ENCODE results near the gene FHAD1. TPM values are rescaled to one million over a fixed set of nuclear protein-coding genes. Genes with fewer than 3 reads are reported as not detected.

The FHAD1 gene
- total RNA-seq, 1 donor from 2014 or later, result not detected

- Mint-ChIP-seq H3K36me3 (ENCODE audit: unreplicated experiment) (no peaks in the 10 kb centered on the region), H3K27ac (ENCODE audit: unreplicated experiment) (no peak overlapping the region), H3K27me3 (ENCODE audit: unreplicated experiment) (peaks cover 14% of the 10 kb centered on the region), H3K4me3 (ENCODE audit: unreplicated experiment) (no peak overlapping the region), H3K9me3 (ENCODE audit: unreplicated experiment) (no peaks in the 10 kb centered on the region), H3K4me1 (ENCODE audit: unreplicated experiment) (peaks cover 18% of the 10 kb centered on the region)
- DNase-seq (ENCODE audit: extremely low spot score, unreplicated experiment), result no peak
- TF ChIP-seq CTCF (IDR thresholded peaks at IDR 0.05), result no peak
These were observed 40.3 kb downstream of the FHAD1 start for GRCh38 chr1:15287035-15287979.

GRCh38 chr1:15288173-15288926 is 41.3 kb downstream of the FHAD1 start:
- Mint-ChIP-seq H3K36me3 (ENCODE audit: unreplicated experiment) (no peaks in the 10 kb centered on the region), H3K27ac (ENCODE audit: unreplicated experiment) (no peak overlapping the region), H3K27me3 (ENCODE audit: unreplicated experiment) (peaks cover 14% of the 10 kb centered on the region), H3K4me3 (ENCODE audit: unreplicated experiment) (no peak overlapping the region), H3K4me1 (ENCODE audit: unreplicated experiment) (peaks cover 13% of the 10 kb centered on the region), H3K9me3 (ENCODE audit: unreplicated experiment) (no peaks in the 10 kb centered on the region)
- DNase-seq (ENCODE audit: extremely low spot score, unreplicated experiment), result no peak
- peak; percentile 12 for TF ChIP-seq CTCF (IDR thresholded peaks at IDR 0.05)

DNA sequence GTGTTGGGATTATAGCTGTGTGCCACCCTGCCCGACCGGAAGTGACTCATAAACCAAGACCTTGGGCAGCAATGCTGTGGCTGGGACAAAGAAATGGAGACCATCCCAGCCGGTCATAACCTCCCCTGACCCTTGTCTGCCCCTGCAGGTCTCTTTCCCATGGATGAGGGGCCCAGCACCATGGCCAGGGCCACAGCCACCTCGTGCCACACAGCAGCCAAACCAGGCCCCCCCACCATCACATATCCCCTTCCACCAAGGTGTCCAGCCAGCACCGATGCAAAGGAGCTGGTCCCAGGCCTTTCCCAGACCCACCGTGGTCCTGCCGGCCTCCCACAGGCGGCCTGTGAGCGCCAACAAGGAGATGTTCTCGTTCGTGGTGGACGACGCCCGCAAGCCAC is 42.2 kb downstream of the FHAD1 start:
- no peak for DNase-seq (ENCODE audit: extremely low spot score, unreplicated experiment)
- Mint-ChIP-seq H3K27me3 (ENCODE audit: unreplicated experiment) (peaks cover 14% of the 10 kb centered on the region), H3K9me3 (ENCODE audit: unreplicated experiment) (no peaks in the 10 kb centered on the region), H3K36me3 (ENCODE audit: unreplicated experiment) (no peaks in the 10 kb centered on the region), H3K4me3 (ENCODE audit: unreplicated experiment) (no peak overlapping the region), H3K27ac (ENCODE audit: unreplicated experiment) (no peak overlapping the region), H3K4me1 (ENCODE audit: unreplicated experiment) (peaks cover 9% of the 10 kb centered on the region)
- no peak for TF ChIP-seq CTCF (IDR thresholded peaks at IDR 0.05)

DNA sequence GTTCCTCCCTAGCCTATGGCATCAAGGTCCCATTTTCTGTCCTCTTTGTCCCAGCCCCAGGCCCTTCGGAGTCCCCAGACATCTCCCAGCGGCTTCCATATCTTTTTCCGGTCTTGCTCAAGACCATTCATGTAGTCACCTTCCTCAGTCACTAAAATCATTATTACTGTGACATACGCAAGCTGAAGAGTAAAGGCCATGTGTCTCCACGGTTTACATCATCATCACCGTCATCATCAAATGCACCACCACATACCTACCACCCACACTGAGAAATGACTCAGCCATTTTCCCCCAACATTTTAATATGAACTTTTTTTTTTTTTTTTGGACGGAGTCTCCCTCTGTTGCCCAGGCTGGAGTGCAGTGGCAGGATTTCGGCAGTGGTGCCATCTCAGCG is 43.4 kb downstream of the FHAD1 start:
- no peak for DNase-seq (ENCODE audit: extremely low spot score, unreplicated experiment)
- H3K9me3 Mint-ChIP-seq (ENCODE audit: unreplicated experiment), result no peaks in the 10 kb centered on the region
- peaks cover 14% of the 10 kb centered on the region for H3K27me3 Mint-ChIP-seq (ENCODE audit: unreplicated experiment)
- H3K27ac Mint-ChIP-seq (ENCODE audit: unreplicated experiment), result no peak overlapping the region
- H3K4me3 Mint-ChIP-seq (ENCODE audit: unreplicated experiment), result no peak overlapping the region
- TF ChIP-seq CTCF (IDR thresholded peaks at IDR 0.05), result no peak
- H3K4me1 Mint-ChIP-seq (ENCODE audit: unreplicated experiment), result no peaks in the 10 kb centered on the region
- no peaks in the 10 kb centered on the region for H3K36me3 Mint-ChIP-seq (ENCODE audit: unreplicated experiment)

DNA sequence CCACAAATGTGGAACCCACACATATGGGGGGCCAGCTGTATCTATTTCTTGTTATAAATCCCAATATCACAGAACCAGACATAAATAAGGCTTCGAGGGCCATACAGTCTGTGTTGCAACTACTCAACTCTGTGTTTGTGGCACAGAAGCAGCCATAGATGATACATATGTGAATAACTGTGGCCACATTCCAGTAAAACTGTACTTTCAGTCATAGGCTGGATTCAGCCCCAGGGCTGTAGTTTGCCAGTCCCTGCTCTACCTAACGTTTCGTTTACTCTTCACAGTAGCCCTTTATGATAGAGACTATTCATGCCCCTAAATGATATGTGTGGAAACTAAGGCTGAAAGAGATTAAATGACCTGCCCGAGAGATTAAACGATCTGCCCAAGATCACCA is 48.7 kb downstream of the FHAD1 start:
- no peak for DNase-seq (ENCODE audit: extremely low spot score, unreplicated experiment)
- H3K36me3 Mint-ChIP-seq (ENCODE audit: unreplicated experiment), result no peaks in the 10 kb centered on the region
- H3K9me3 Mint-ChIP-seq (ENCODE audit: unreplicated experiment), result no peaks in the 10 kb centered on the region
- peaks cover 2% of the 10 kb centered on the region for H3K27me3 Mint-ChIP-seq (ENCODE audit: unreplicated experiment)
- no peak for TF ChIP-seq CTCF (IDR thresholded peaks at IDR 0.05)
- no peak overlapping the region for H3K27ac Mint-ChIP-seq (ENCODE audit: unreplicated experiment)
- H3K4me1 Mint-ChIP-seq (ENCODE audit: unreplicated experiment), result no peaks in the 10 kb centered on the region
- no peak overlapping the region for H3K4me3 Mint-ChIP-seq (ENCODE audit: unreplicated experiment)
